ENCODE results near the gene ENSA. TPM values are rescaled to one million over a fixed set of nuclear protein-coding genes. Genes with fewer than 3 reads are reported as not detected.

ENSA gene
- total and polyA plus RNA-seq, 2 of the 4 experiments (the other 2 are of a cell fraction): 53.2 to 96.5 TPM

DNA sequence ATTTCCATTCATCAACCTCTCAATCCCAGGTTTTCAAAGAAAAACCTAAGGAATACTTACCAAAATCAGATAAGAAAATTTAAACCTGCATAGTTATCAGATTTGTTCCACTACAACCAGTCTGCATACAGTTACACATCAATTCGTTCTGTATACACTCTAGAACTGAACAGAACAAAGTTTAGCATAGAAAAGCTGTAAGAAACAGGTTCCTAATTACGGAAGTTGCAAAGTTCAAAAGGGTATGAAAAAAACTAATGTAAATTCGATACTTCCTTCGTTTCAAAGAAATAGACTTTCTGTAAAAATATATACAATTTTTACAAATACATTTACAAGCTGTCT, 53.1 kb downstream of the ENSA start:
- CTCF ChIA-PET: interaction anchor here (3.4 kb wide), 1 partner anchor 44 kb away, joined by 8 read pairs; no protein-coding TSS in a partner anchor
- no TSS peak for BruUV-seq (replicated peaks)
- H4K20me1 ChIP-seq (ENCODE audit: insufficient read depth, low read length): peaks cover 80% of the 10 kb centered on the region

More for the DNA sequence above, 53.1 kb downstream of the ENSA start:
- Histone ChIP-seq H4K91ac (ENCODE audit: insufficient read depth, low read depth, low read length) (no peak overlapping the region), H2BK5ac (ENCODE audit: low read depth, low read length, poor library complexity, severe bottlenecking) (peak overlapping the region; percentile 46), H2BK15ac (ENCODE audit: low read depth, low read length) (no peak overlapping the region), H3K9me3 (ENCODE audit: control insufficient read depth, insufficient read depth, low read length) (no peaks in the 10 kb centered on the region), H3K36me3 (ENCODE audit: control insufficient read depth, insufficient read depth, low read length) (peaks cover 53% of the 10 kb centered on the region), H3K14ac (replicated peaks; ENCODE audit: low read depth, low read length) (peak overlapping the region; percentile 53; the same call in 1 of the 2 replicates), H3K4me1 (ENCODE audit: control insufficient read depth, insufficient read depth, low read length) (peaks cover 12% of the 10 kb centered on the region), H3K79me1 (ENCODE audit: low read depth in 1 of 2, low read length in 2 of 2) (peaks cover 8 to 24% of the 10 kb centered on the region in 2 experiments), H3K4ac (ENCODE audit: low read depth, low read length) (no peak overlapping the region), H3K18ac (ENCODE audit: low read depth, low read length) (no peak overlapping the region), H4K5ac (ENCODE audit: low read depth, low read length) (no peak overlapping the region), H2BK20ac (ENCODE audit: low read depth, low read length) (no peak overlapping the region), H2BK120ac (ENCODE audit: low read depth, low read length) (no peak overlapping the region), H2AFZ (replicated peaks; ENCODE audit: low read length, poor library complexity) (no peak overlapping the region), H3K56ac (ENCODE audit: extremely low read depth, insufficient read depth, low read length) (no peak overlapping the region), H3K9me1 (ENCODE audit: insufficient read depth, low read length) (peaks cover 6% of the 10 kb centered on the region; the same call in 1 of the 2 replicates), H3K4me3 (ENCODE audit: insufficient read depth, low read depth, low read length) (peak overlapping the region; percentile 93), H2AK9ac (replicated peaks; ENCODE audit: low read depth, low read length, poor library complexity) (no peak overlapping the region), H4K8ac (ENCODE audit: low read depth in 2 of 2, low read length in 2 of 2) (no peak overlapping the region), H3K27ac (ENCODE audit: insufficient read depth, low read length) (no peak overlapping the region), H3K9ac (ENCODE audit: low read depth, low read length) (peak overlapping the region; percentile 88; the same call in 1 of the 2 replicates), H3K27me3 (ENCODE audit: control insufficient read depth, insufficient read depth, low read length) (no peaks in the 10 kb centered on the region), H2AK5ac (ENCODE audit: low read depth, low read length) (no peak overlapping the region), H3K23ac (ENCODE audit: low read depth, low read length) (no peak overlapping the region), H3K4me2 (ENCODE audit: low read depth, low read length) (peak overlapping the region; percentile 99)
- intact Hi-C loops (cut with micrococcal nuclease): no loop called here
- dilution Hi-C loops (cut with HindIII; ENCODE audit: low sequenced_read_pairs, unreplicated experiment): no loop called here
- no peak for ATAC-seq (ENCODE audit: low read depth)
- no CpG with 5 or more reads among the region's 4 CpGs for WGBS, 2 experiments (ENCODE audit: extremely low coverage in 2 of 2, insufficient read length in 1 of 2)
- POLR2A ChIA-PET (ENCODE audit: unreplicated experiment): interaction anchor here (0.6 to 1.7 kb wide), 4 partner anchors 15 to 47 kb away, joined by 3 to 4 read pairs (median 4); no protein-coding TSS in a partner anchor
- DNase-seq: no peak
- in situ Hi-C loops (cut with MboI; ENCODE audit: low sequenced_read_pairs): loop anchor here (5.0 kb wide), 1 partner anchor 36 kb away; no protein-coding TSS in a partner anchor
- peak; percentile 27; the same call in 1 of the 2 replicates for TF ChIP-seq POLR2A (IDR thresholded peaks at IDR 0.05; ENCODE audit: low read depth, low read length)
- TF ChIP-seq, protein P1, sequence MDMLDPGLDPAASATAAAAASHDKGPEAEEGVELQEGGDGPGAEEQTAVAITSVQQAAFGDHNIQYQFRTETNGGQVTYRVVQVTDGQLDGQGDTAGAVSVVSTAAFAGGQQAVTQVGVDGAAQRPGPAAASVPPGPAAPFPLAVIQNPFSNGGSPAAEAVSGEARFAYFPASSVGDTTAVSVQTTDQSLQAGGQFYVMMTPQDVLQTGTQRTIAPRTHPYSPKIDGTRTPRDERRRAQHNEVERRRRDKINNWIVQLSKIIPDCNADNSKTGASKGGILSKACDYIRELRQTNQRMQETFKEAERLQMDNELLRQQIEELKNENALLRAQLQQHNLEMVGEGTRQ (IDR thresholded peaks at IDR 0.05; ENCODE audit: low read depth, low read length): no peak
